Astrocyte (in vitro differentiated cells and primary cell): ENCODE measurements around the gene SELENOW. TPM values are rescaled to one million over a fixed set of nuclear protein-coding genes. Genes with fewer than 3 reads are reported as not detected.

Experiments
- DNase-seq: peaks from one replicate; pipeline ENCODE4 v3.0.0-alpha.2; 2010; ENCODE audit warnings: low read depth
- FAIRE-seq: peaks from 2 replicates; lab custom pipeline; 2011; peaks lifted over from hg19 to GRCh38; lab: Jason Lieb, UNC
- H2AFZ ChIP-seq: 2 replicates; pipeline ENCODE4 v1.6.0; 2012; ENCODE audit warnings: low read depth, low read length, inconsistent platforms
- H3K27ac ChIP-seq: 2 replicates; pipeline ENCODE4 v1.5.1; 2011; ENCODE audit warnings: low read depth, low read length, inconsistent platforms
- H3K27me3 ChIP-seq: 2 replicates; pipeline ENCODE4 v1.6.0; 2011; ENCODE audit warnings: low read length, inconsistent platforms; ENCODE audit not compliant: insufficient read depth
- H3K36me3 ChIP-seq: 2 replicates; pipeline ENCODE4 v1.5.1; 2011; ENCODE audit warnings: low read length, inconsistent platforms; ENCODE audit not compliant: insufficient read depth
- H3K4me1 ChIP-seq: 2 replicates; pipeline ENCODE4 v1.5.1; 2011; ENCODE audit warnings: low read length, inconsistent platforms; ENCODE audit not compliant: insufficient read depth
- H3K4me2 ChIP-seq: 2 replicates; pipeline ENCODE4 v1.6.0; 2012; ENCODE audit warnings: low read length, inconsistent platforms
- H3K4me3 ChIP-seq: 2 replicates; pipeline ENCODE4 v1.5.1; 2011; ENCODE audit warnings: low read depth, mild to moderate bottlenecking, low read length, inconsistent platforms; ENCODE audit not compliant: insufficient read depth
- H3K79me2 ChIP-seq: 2 replicates; pipeline ENCODE4 v1.6.0; 2012; ENCODE audit warnings: mild to moderate bottlenecking, low read length, inconsistent platforms; ENCODE audit not compliant: insufficient read depth
- H3K9ac ChIP-seq: 2 replicates; pipeline ENCODE4 v1.6.0; 2012; ENCODE audit warnings: mild to moderate bottlenecking, low read length, inconsistent platforms
- H3K9me3 ChIP-seq: 2 replicates; pipeline ENCODE4 v1.5.1; 2012; ENCODE audit warnings: low read depth, mild to moderate bottlenecking, low read length, inconsistent platforms; ENCODE audit not compliant: insufficient read depth
- H4K20me1 ChIP-seq: 2 replicates; pipeline ENCODE4 v1.6.0; 2012; ENCODE audit warnings: low read length, inconsistent platforms; ENCODE audit not compliant: insufficient read depth
- H3K27ac Mint-ChIP-seq: one replicate; pipeline ENCODE4 v1.8.0; 2021; ENCODE audit warnings: mild to moderate bottlenecking, mixed read lengths; ENCODE audit not compliant: unreplicated experiment
- H3K27me3 Mint-ChIP-seq: one replicate; pipeline ENCODE4 v1.8.0; 2021; ENCODE audit warnings: low read depth, mixed read lengths; ENCODE audit not compliant: unreplicated experiment
- H3K36me3 Mint-ChIP-seq: one replicate; pipeline ENCODE4 v1.8.0; 2021; ENCODE audit warnings: low read depth, mixed read lengths; ENCODE audit not compliant: unreplicated experiment
- H3K4me1 Mint-ChIP-seq: one replicate; pipeline ENCODE4 v1.8.0; 2021; ENCODE audit warnings: low read depth, mixed read lengths; ENCODE audit not compliant: unreplicated experiment
- H3K4me3 Mint-ChIP-seq: one replicate; pipeline ENCODE4 v1.8.0; 2021; ENCODE audit warnings: mild to moderate bottlenecking, moderate library complexity, mixed read lengths; ENCODE audit not compliant: unreplicated experiment
- H3K9me3 Mint-ChIP-seq: one replicate; pipeline ENCODE4 v1.8.0; 2021; ENCODE audit warnings: mild to moderate bottlenecking, mixed read lengths; ENCODE audit not compliant: unreplicated experiment
- EZH2 ChIP-seq: IDR thresholded peaks from 2 replicates; pipeline ENCODE4 v1.6.1; 2012; ENCODE audit warnings: mild to moderate bottlenecking, low read length, inconsistent platforms; ENCODE audit not compliant: insufficient read depth
- total RNA-seq: library from RNA; stranded (reverse); gene quantifications from 2 replicates; pipeline ENCODE4 v1.2.1, GENCODE V29; 2021
- TF ChIP-seq, protein P1 (sequence below): IDR thresholded peaks from 2 replicates; pipeline ENCODE4 v1.5.1; 2011; ENCODE audit warnings: low read depth, mild to moderate bottlenecking, inconsistent platforms, low read length, moderate library complexity; ENCODE audit not compliant: insufficient read depth

SELENOW gene
- total RNA-seq, 1 donor from 2014 or later: 279 TPM

DNA sequence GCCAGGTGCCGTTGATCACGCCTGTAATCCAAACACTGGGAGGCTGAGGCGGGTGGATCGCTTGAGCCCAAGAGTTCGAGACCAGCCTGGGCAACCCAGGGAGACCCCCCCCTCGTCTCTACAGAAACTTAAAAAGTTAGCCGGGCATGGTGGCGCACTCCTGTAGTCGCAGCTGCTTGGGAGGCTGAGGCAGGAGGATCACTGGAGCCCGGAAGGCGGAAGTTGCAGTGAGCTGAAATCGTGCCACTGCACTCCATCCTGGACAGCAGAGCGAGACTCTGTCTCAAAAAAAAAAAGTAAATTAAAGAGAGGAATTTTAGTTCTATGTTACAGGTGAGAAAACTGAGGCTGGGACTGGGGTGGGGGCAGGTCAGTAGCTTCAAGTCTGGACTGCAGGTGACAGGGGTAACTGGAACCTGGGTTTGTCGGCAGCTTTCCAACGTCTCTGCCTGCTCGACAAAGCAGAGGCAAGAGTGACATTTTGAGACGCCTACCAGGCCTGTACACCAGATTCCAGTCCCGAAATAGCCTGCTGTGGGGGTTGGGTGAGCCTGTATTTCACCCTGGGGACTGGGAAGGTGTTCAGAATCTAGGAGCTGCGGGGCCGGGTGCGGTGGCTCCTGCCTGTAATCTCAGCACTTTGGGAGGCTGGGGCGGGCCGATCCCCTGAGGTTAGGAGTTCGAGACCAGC is 1.2 kb downstream of the SELENOW start:
- no peaks in the 10 kb centered on the region for H3K9me3 Mint-ChIP-seq
- H3K9ac ChIP-seq: peak overlapping the region; percentile 98

DNA sequence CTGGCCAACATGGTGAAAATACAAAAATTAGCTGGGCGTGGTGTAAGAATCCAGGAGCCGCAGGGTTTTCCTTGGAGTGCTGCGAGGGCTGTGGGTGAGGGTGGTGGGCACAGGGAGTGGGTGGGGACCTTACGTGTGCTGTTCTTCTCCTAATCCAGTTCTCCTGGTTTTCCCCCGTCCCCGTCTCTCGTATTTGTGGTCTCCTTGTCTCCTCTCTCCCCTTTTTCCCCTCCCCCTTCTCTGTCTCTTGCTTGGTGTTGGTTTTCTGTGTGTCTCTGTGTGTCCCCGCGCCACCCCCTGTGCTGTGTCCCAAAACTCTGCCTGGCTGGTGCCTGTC is 1.7 kb downstream of the SELENOW start:
- H3K9me3 Mint-ChIP-seq: no peaks in the 10 kb centered on the region
- peaks cover 28% of the 10 kb centered on the region for H3K36me3 Mint-ChIP-seq
- H3K27me3 ChIP-seq: no peaks in the 10 kb centered on the region
- FAIRE-seq: no peak
- H3K27me3 Mint-ChIP-seq: no peaks in the 10 kb centered on the region
- peak overlapping the region; percentile 20 for H3K9ac ChIP-seq
- peaks cover 12% of the 10 kb centered on the region for H3K36me3 ChIP-seq
- H3K4me1 ChIP-seq: peaks cover 14% of the 10 kb centered on the region
- H3K4me2 ChIP-seq: peak overlapping the region; percentile 88
- no peaks in the 10 kb centered on the region for H3K9me3 ChIP-seq
- H3K4me3 Mint-ChIP-seq: peak overlapping the region; percentile 96
- peaks cover 12% of the 10 kb centered on the region for H3K4me1 Mint-ChIP-seq
- peaks cover 40% of the 10 kb centered on the region for H3K79me2 ChIP-seq
- no peak for TF ChIP-seq EZH2
- TF ChIP-seq, protein P1, sequence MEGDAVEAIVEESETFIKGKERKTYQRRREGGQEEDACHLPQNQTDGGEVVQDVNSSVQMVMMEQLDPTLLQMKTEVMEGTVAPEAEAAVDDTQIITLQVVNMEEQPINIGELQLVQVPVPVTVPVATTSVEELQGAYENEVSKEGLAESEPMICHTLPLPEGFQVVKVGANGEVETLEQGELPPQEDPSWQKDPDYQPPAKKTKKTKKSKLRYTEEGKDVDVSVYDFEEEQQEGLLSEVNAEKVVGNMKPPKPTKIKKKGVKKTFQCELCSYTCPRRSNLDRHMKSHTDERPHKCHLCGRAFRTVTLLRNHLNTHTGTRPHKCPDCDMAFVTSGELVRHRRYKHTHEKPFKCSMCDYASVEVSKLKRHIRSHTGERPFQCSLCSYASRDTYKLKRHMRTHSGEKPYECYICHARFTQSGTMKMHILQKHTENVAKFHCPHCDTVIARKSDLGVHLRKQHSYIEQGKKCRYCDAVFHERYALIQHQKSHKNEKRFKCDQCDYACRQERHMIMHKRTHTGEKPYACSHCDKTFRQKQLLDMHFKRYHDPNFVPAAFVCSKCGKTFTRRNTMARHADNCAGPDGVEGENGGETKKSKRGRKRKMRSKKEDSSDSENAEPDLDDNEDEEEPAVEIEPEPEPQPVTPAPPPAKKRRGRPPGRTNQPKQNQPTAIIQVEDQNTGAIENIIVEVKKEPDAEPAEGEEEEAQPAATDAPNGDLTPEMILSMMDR: no peak
- H3K27ac ChIP-seq: no peak overlapping the region
- H3K27ac Mint-ChIP-seq: no peak overlapping the region
- peaks cover 52% of the 10 kb centered on the region for H4K20me1 ChIP-seq
- H3K4me3 ChIP-seq: peak overlapping the region; percentile 42
- no peak for DNase-seq
- no peak overlapping the region for H2AFZ ChIP-seq

More for the DNA sequence above, 1.2 kb downstream of the SELENOW start:
- H3K36me3 Mint-ChIP-seq: peaks cover 27% of the 10 kb centered on the region
- Histone ChIP-seq H3K79me2 (peaks cover 40% of the 10 kb centered on the region), H3K27ac (no peak overlapping the region), H4K20me1 (peaks cover 51% of the 10 kb centered on the region), H2AFZ (no peak overlapping the region), H3K4me2 (peak overlapping the region; percentile 88), H3K36me3 (peaks cover 11% of the 10 kb centered on the region), H3K9me3 (no peaks in the 10 kb centered on the region), H3K4me3 (peak overlapping the region; percentile 80), H3K27me3 (no peaks in the 10 kb centered on the region), H3K4me1 (peaks cover 14% of the 10 kb centered on the region)
- H3K4me1 Mint-ChIP-seq: peaks cover 12% of the 10 kb centered on the region
- no peaks in the 10 kb centered on the region for H3K27me3 Mint-ChIP-seq
- TF ChIP-seq, protein P1: no peak
- TF ChIP-seq EZH2: no peak
- H3K27ac Mint-ChIP-seq: peak overlapping the region; percentile 81
- H3K4me3 Mint-ChIP-seq: peak overlapping the region; percentile 96
- no peak for DNase-seq
- no peak for FAIRE-seq

GRCh38 chr19:47781590-47782262 is 3.2 kb downstream of the SELENOW start:
- Histone ChIP-seq H3K36me3 (peaks cover 17% of the 10 kb centered on the region), H3K27ac (no peak overlapping the region), H2AFZ (no peak overlapping the region), H3K9me3 (no peaks in the 10 kb centered on the region), H3K4me3 (no peak overlapping the region), H3K9ac (no peak overlapping the region), H3K4me2 (no peak overlapping the region), H4K20me1 (peaks cover 52% of the 10 kb centered on the region), H3K27me3 (no peaks in the 10 kb centered on the region), H3K79me2 (peaks cover 40% of the 10 kb centered on the region), H3K4me1 (peaks cover 14% of the 10 kb centered on the region)
- TF ChIP-seq EZH2: no peak
- TF ChIP-seq, protein P1: no peak
- peak overlapping the region; percentile 58 for H3K4me3 Mint-ChIP-seq
- DNase-seq (no peak), FAIRE-seq (no peak)
- peaks cover 12% of the 10 kb centered on the region for H3K4me1 Mint-ChIP-seq
- no peaks in the 10 kb centered on the region for H3K27me3 Mint-ChIP-seq
- no peaks in the 10 kb centered on the region for H3K9me3 Mint-ChIP-seq
- peaks cover 30% of the 10 kb centered on the region for H3K36me3 Mint-ChIP-seq
- no peak overlapping the region for H3K27ac Mint-ChIP-seq
